Thoracic aorta (tissue), 2 donors: ENCODE results near the gene PODN. TPM values are rescaled to one million over a fixed set of nuclear protein-coding genes. Genes with fewer than 3 reads are reported as not detected.

ENCODE experiments used
- ATAC-seq: fragments of 150-250 bp; one replicate; pipeline ENCODE4 v1.8.0; 2017; ENCODE audit warnings: low read depth; ENCODE audit not compliant: insufficient number of reproducible peaks, low FRiP score
- DNase-seq: peaks from one replicate; pipeline ENCODE4 v3.0.0-alpha.2; 2020; ENCODE audit warnings: low spot score
- H3K27ac ChIP-seq, 2 donors: fragments of 200-600 bp; sonication (generic); 1 replicate in 1 of 2; 2 replicates in 1 of 2; pipeline ENCODE4 v1.5.1; 2016; ENCODE audit warnings: mild to moderate bottlenecking in 2 of 2, moderate library complexity in 2 of 2
- H3K27me3 ChIP-seq: fragments of 200-600 bp; sonication (generic); replicated peaks from 2 replicates; pipeline ENCODE4 v1.6.0; 2016; ENCODE audit warnings: mild to moderate bottlenecking; ENCODE audit not compliant: insufficient read depth
- H3K36me3 ChIP-seq: fragments of 200-600 bp; sonication (generic); one replicate; pipeline ENCODE4 v1.5.1; 2016
- H3K4me1 ChIP-seq, 2 donors: fragments of 200-600 bp; sonication (generic); 1 replicate in 1 of 2; 2 replicates in 1 of 2; pipeline versions ENCODE4 v1.5.1 to v1.6.0; 2016; ENCODE audit warnings: low read depth in 2 of 2, mild to moderate bottlenecking in 1 of 2; ENCODE audit not compliant: control insufficient read depth in 1 of 2
- H3K4me3 ChIP-seq: fragments of 200-600 bp; sonication (generic); 2 replicates; pipeline ENCODE4 v1.5.1; 2016; ENCODE audit warnings: mild to moderate bottlenecking
- H3K9me3 ChIP-seq: fragments of 200-600 bp; sonication (generic); 2 replicates; pipeline ENCODE4 v1.5.1; 2016
- total RNA-seq, 2 donors: library from RNA; depleted of rRNA; stranded (reverse); fragments of >200 nt; gene quantifications; one replicate each; pipeline versions ENCODE4 v1.1.0 to v1.2.3, GENCODE V29; 2016
- TF ChIP-seq, protein P1 (sequence below): fragments of 200-600 bp; sonication (generic); IDR thresholded peaks from one replicate; pipeline ENCODE4 v1.5.1; 2019; ENCODE audit warnings: antibody characterized with exemption

Gene PODN
- total RNA-seq, 2 donors from 2014 or later = 119 to 152 TPM

- Histone ChIP-seq H3K36me3 (no peaks in the 10 kb centered on the region), H3K27me3 (no peaks in the 10 kb centered on the region), H3K27ac (no peak overlapping the region), H3K9me3 (no peaks in the 10 kb centered on the region), H3K4me1 (no peaks in the 10 kb centered on the region), H3K4me3 (no peak overlapping the region)
- TF ChIP-seq, protein P1, sequence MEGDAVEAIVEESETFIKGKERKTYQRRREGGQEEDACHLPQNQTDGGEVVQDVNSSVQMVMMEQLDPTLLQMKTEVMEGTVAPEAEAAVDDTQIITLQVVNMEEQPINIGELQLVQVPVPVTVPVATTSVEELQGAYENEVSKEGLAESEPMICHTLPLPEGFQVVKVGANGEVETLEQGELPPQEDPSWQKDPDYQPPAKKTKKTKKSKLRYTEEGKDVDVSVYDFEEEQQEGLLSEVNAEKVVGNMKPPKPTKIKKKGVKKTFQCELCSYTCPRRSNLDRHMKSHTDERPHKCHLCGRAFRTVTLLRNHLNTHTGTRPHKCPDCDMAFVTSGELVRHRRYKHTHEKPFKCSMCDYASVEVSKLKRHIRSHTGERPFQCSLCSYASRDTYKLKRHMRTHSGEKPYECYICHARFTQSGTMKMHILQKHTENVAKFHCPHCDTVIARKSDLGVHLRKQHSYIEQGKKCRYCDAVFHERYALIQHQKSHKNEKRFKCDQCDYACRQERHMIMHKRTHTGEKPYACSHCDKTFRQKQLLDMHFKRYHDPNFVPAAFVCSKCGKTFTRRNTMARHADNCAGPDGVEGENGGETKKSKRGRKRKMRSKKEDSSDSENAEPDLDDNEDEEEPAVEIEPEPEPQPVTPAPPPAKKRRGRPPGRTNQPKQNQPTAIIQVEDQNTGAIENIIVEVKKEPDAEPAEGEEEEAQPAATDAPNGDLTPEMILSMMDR = no peak
- DNase-seq (no peak), ATAC-seq (no peak)
Observed at GRCh38 chr1:53074313-53075154, 12.5 kb downstream of the PODN start.

DNA sequence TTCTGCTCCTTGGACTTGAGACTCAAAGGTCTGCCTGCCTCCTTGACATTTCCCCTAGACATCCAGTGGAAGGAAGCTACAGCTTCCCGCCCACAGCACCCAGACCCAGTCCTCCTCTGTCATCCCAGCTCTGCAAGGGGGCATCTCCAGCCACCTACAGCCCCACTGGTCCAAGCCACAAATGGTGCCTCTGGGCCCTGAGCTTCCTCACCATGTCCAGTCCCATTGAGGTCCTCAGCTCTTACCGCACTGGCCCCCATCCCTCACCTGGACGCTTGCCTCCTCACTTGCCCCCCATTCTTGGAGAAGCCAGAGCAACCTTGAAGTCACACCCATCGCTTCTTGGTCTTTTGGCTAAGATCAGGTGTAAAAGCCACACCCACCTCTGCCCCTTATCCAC is 13.2 kb downstream of the PODN start:
- H3K4me3 ChIP-seq = no peak overlapping the region
- ATAC-seq (no peak), DNase-seq (no peak)
- no peaks in the 10 kb centered on the region for H3K9me3 ChIP-seq
- no peaks in the 10 kb centered on the region for H3K4me1 ChIP-seq
- no peak overlapping the region for H3K27ac ChIP-seq
- no peaks in the 10 kb centered on the region for H3K27me3 ChIP-seq
- TF ChIP-seq, protein P1 = no peak
- no peaks in the 10 kb centered on the region for H3K36me3 ChIP-seq

- no peak for DNase-seq
- Histone ChIP-seq H3K27ac (no peak overlapping the region), H3K27me3 (no peaks in the 10 kb centered on the region), H3K4me1 (no peaks in the 10 kb centered on the region), H3K4me3 (no peak overlapping the region), H3K36me3 (peaks cover under 1% of the 10 kb centered on the region), H3K9me3 (no peaks in the 10 kb centered on the region)
- TF ChIP-seq, protein P1 = no peak
- ATAC-seq = no peak
Observed at GRCh38 chr1:53075761-53076163, 13.7 kb downstream of the PODN start.

GRCh38 chr1:53076165-53076564 is 14.2 kb downstream of the PODN start:
- TF ChIP-seq, protein P1 = no peak
- Histone ChIP-seq H3K36me3 (peaks cover 3% of the 10 kb centered on the region), H3K4me3 (no peak overlapping the region), H3K27ac (no peak overlapping the region), H3K4me1 (no peaks in the 10 kb centered on the region), H3K9me3 (no peaks in the 10 kb centered on the region), H3K27me3 (no peaks in the 10 kb centered on the region)
- no peak for DNase-seq
- ATAC-seq = no peak

DNA sequence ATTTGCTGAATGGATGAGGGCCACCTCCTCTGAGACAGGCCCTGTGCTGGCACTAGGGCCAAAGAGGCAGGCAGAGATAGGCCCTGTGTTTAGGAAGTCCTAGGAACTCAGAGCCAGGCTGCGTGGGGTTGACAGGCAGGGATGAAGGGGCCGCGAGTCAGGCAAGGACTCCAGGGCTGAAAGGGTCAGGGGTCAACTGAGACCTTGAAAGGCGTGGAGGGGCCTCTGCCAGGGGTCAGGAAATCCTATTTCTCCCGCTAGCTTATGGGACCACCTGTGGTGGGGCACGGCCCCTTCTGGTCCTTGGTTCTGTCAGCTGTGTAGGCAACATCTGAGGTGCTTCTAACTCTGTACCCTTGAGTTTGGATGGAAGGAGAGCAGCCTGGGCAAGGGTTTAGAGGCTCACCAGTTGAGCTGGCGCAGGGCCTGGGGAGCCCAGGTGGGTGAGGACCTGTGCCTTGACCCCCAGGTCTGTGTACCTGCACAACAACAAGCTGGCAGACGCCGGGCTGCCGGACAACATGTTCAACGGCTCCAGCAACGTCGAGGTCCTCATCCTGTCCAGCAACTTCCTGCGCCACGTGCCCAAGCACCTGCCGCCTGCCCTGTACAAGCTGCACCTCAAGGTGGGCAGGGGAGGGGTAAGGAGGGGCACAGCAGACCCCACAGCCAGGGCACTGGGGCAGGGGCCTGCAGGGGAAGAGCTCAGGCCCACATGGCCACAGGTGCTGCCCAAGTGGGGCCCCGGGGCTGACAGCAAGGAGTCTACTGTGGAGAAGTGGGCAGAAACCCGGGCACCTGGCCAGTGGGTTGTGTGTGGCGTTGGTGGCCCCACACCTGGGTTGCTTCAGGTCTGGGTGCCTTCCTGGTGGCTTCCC is 14.9 kb downstream of the PODN start:
- H3K27me3 ChIP-seq = no peaks in the 10 kb centered on the region
- H3K9me3 ChIP-seq = no peaks in the 10 kb centered on the region
- TF ChIP-seq, protein P1 = no peak
- no peak overlapping the region for H3K27ac ChIP-seq
- no peak overlapping the region for H3K4me3 ChIP-seq
- no peak for DNase-seq
- H3K36me3 ChIP-seq = peaks cover 3% of the 10 kb centered on the region
- ATAC-seq = no peak
- H3K4me1 ChIP-seq = no peaks in the 10 kb centered on the region
